Kasumi-1 (cell line): ENCODE data around the gene KRT77.
"Not testable (repeated sequence)": the region's sequence is repeated elsewhere in the genome, so short reads cannot be mapped to it uniquely, and the experiment has no call there.

ENCODE experiments used
- DNase-seq, 2 experiments: peaks; one replicate each; lab custom pipeline; 2025; lab: John Stamatoyannopoulos, UW

Gene KRT77

GRCh38 chr12:52675301-52675701 is 28.0 kb downstream of the KRT77 start:
- DNase-seq = no peak

- DNase-seq = no peak
These were observed 28.9 kb downstream of the KRT77 start for GRCh38 chr12:52674433-52674775.

- no peak for DNase-seq
These were observed 29.5 kb downstream of the KRT77 start for GRCh38 chr12:52673713-52674432.

GRCh38 chr12:52673217-52673616 is 30.1 kb downstream of the KRT77 start:
- DNase-seq = no peak

GRCh38 chr12:52672321-52672933 is 30.9 kb downstream of the KRT77 start:
- no peak for DNase-seq

- DNase-seq = no peak
These were observed 32.4 kb downstream of the KRT77 start for GRCh38 chr12:52670961-52671360.

- DNase-seq = no peak
These were observed 32.8 kb downstream of the KRT77 start for GRCh38 chr12:52670506-52670905.

GRCh38 chr12:52669941-52670340 is 33.4 kb downstream of the KRT77 start:
- DNase-seq = not testable (repeated sequence)

GRCh38 chr12:52669426-52669825 is 33.9 kb downstream of the KRT77 start:
- DNase-seq = no peak

- DNase-seq = no peak
These were observed 35.4 kb downstream of the KRT77 start for GRCh38 chr12:52667931-52668330.

- no peak for DNase-seq
These were observed 35.8 kb downstream of the KRT77 start for GRCh38 chr12:52667509-52667908.

GRCh38 chr12:52666471-52666870 is 36.9 kb downstream of the KRT77 start:
- DNase-seq = no peak

GRCh38 chr12:52663420-52663819 is 39.9 kb downstream of the KRT77 start:
- no peak for DNase-seq

- DNase-seq = no peak
These were observed 40.5 kb downstream of the KRT77 start for GRCh38 chr12:52662918-52663229.

- DNase-seq = no peak
These were observed 41.0 kb downstream of the KRT77 start for GRCh38 chr12:52662093-52662917.

- no peak for DNase-seq
These were observed 41.7 kb downstream of the KRT77 start for GRCh38 chr12:52661668-52662067.

GRCh38 chr12:52660934-52661499 is 42.3 kb downstream of the KRT77 start:
- no peak for DNase-seq

- no peak for DNase-seq
These were observed 43.4 kb downstream of the KRT77 start for GRCh38 chr12:52659951-52660350.

- DNase-seq = no peak
These were observed 43.9 kb downstream of the KRT77 start for GRCh38 chr12:52659395-52659794.

GRCh38 chr12:52658196-52658595 is 45.1 kb downstream of the KRT77 start:
- no peak for DNase-seq

- DNase-seq = no peak
These were observed 45.9 kb downstream of the KRT77 start for GRCh38 chr12:52657250-52657902.

GRCh38 chr12:52656616-52657015 is 46.7 kb downstream of the KRT77 start:
- no peak for DNase-seq
